Loucy (cell line): ENCODE data around the gene LINGO3.

ENCODE experiments used
- H2AFZ ChIP-seq: fragments of 200-600 bp; sonication (generic); 2 replicates; pipeline ENCODE4 v1.6.0; 2016; ENCODE audit warnings: antibody characterized with exemption, mild to moderate bottlenecking, low read length, moderate library complexity
- H3F3A ChIP-seq: fragments of 200-600 bp; 2 replicates; pipeline ENCODE4 v1.6.0; 2016; ENCODE audit warnings: antibody characterized with exemption, low read depth, mild to moderate bottlenecking
- H3K27me3 ChIP-seq: fragments of 200-600 bp; sonication (generic); 2 replicates; pipeline ENCODE4 v1.6.1; 2014; ENCODE audit warnings: low read length, mild to moderate bottlenecking; ENCODE audit not compliant: insufficient read depth, poor library complexity, severe bottlenecking
- H3K36me3 ChIP-seq: fragments of 200-600 bp; sonication (generic); 2 replicates; pipeline ENCODE4 v1.6.1; 2016; ENCODE audit warnings: low read length; ENCODE audit not compliant: insufficient read depth
- H3K4me1 ChIP-seq: fragments of 200-600 bp; sonication (generic); 2 replicates; pipeline ENCODE4 v1.5.1; 2014; ENCODE audit warnings: low read length, mild to moderate bottlenecking; ENCODE audit not compliant: insufficient read depth, poor library complexity, severe bottlenecking
- H3K4me2 ChIP-seq: fragments of 200-600 bp; sonication (generic); 2 replicates; pipeline ENCODE4 v1.6.0; 2014; ENCODE audit warnings: antibody characterized with exemption, low read length, low read depth, mild to moderate bottlenecking; ENCODE audit not compliant: poor library complexity, severe bottlenecking
- H3K4me3 ChIP-seq: fragments of 200-600 bp; sonication (generic); 2 replicates; pipeline ENCODE4 v1.5.1; 2014; ENCODE audit warnings: low read length, mild to moderate bottlenecking, mixed read lengths; ENCODE audit not compliant: poor library complexity, severe bottlenecking
- H3K79me2 ChIP-seq: fragments of 200-600 bp; sonication (generic); 2 replicates; pipeline ENCODE4 v1.6.1; 2014; ENCODE audit warnings: low read length; ENCODE audit not compliant: insufficient read depth
- H3K9ac ChIP-seq: fragments of 200-600 bp; sonication (generic); 2 replicates; pipeline ENCODE4 v1.6.0; 2014; ENCODE audit warnings: mild to moderate bottlenecking, low read depth, low read length, moderate library complexity; ENCODE audit not compliant: poor library complexity, severe bottlenecking
- H3K9me2 ChIP-seq: fragments of 200-600 bp; sonication (generic); replicated peaks from 2 replicates; pipeline ENCODE4 v1.6.1; 2016; ENCODE audit warnings: low read depth, low read length, mixed read lengths
- H3K9me3 ChIP-seq: fragments of 200-600 bp; sonication (generic); 2 replicates; pipeline ENCODE4 v1.6.1; 2014; ENCODE audit warnings: mild to moderate bottlenecking, antibody characterized with exemption, low read length, low read depth; ENCODE audit not compliant: insufficient read depth
- H4K20me1 ChIP-seq: fragments of 200-600 bp; sonication (generic); 2 replicates; pipeline ENCODE4 v1.6.0; 2014; ENCODE audit warnings: antibody characterized with exemption, low read length, mild to moderate bottlenecking; ENCODE audit not compliant: insufficient read depth, poor library complexity, severe bottlenecking
- EZH2phosphoT487 ChIP-seq: fragments of 200-600 bp; IDR thresholded peaks from 2 replicates; pipeline ENCODE4 v1.6.1; 2018; ENCODE audit warnings: antibody characterized with exemption, mild to moderate bottlenecking, moderate library complexity, borderline replicate concordance
- TF ChIP-seq, protein P1 (sequence below): fragments of 200-600 bp; sonication (generic); conservative IDR thresholded peaks from 2 replicates; pipeline ENCODE4 v1.5.1; 2014; ENCODE audit warnings: mild to moderate bottlenecking, antibody characterized with exemption, low read length

LINGO3 gene

DNA sequence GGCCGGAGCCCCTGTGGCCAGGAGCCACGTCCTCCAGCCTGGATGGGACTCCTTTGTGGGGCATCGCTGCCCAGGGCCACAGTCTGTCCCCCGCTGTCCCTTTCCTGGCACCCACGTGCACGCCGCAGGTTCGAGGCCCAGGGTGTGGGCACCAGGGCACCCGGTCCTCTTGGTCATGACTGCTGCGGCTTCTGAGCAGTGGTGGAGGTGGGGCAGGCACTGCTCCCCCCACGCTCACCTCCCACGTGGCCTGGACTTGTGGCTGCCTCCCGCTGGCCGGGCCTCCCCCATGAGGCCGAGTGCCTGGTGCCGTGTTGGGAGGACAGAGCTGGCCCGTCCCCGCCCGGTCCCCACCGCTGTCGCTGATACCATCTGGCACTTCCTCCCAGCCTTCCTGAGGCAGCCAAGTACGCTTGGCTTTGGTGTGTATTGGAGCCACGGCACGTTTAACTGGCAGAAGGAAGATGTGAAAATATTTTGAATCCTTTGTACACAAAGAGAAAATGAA, 33.3 kb upstream of the LINGO3 start:
- Histone ChIP-seq H3K4me3 (no peak overlapping the region), H3K9me2 (no peaks in the 10 kb centered on the region), H3K4me1 (no peaks in the 10 kb centered on the region), H3K9ac (no peak overlapping the region), H2AFZ (no peak overlapping the region), H4K20me1 (peaks cover 13% of the 10 kb centered on the region), H3K27me3 (no peaks in the 10 kb centered on the region), H3K36me3 (peaks cover 24% of the 10 kb centered on the region; the same call in 1 of the 2 replicates), H3K4me2 (no peak overlapping the region), H3K79me2 (peaks cover 24% of the 10 kb centered on the region), H3K9me3 (no peaks in the 10 kb centered on the region), H3F3A (no peaks in the 10 kb centered on the region)
- TF ChIP-seq, protein P1, sequence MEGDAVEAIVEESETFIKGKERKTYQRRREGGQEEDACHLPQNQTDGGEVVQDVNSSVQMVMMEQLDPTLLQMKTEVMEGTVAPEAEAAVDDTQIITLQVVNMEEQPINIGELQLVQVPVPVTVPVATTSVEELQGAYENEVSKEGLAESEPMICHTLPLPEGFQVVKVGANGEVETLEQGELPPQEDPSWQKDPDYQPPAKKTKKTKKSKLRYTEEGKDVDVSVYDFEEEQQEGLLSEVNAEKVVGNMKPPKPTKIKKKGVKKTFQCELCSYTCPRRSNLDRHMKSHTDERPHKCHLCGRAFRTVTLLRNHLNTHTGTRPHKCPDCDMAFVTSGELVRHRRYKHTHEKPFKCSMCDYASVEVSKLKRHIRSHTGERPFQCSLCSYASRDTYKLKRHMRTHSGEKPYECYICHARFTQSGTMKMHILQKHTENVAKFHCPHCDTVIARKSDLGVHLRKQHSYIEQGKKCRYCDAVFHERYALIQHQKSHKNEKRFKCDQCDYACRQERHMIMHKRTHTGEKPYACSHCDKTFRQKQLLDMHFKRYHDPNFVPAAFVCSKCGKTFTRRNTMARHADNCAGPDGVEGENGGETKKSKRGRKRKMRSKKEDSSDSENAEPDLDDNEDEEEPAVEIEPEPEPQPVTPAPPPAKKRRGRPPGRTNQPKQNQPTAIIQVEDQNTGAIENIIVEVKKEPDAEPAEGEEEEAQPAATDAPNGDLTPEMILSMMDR = no peak

DNA sequence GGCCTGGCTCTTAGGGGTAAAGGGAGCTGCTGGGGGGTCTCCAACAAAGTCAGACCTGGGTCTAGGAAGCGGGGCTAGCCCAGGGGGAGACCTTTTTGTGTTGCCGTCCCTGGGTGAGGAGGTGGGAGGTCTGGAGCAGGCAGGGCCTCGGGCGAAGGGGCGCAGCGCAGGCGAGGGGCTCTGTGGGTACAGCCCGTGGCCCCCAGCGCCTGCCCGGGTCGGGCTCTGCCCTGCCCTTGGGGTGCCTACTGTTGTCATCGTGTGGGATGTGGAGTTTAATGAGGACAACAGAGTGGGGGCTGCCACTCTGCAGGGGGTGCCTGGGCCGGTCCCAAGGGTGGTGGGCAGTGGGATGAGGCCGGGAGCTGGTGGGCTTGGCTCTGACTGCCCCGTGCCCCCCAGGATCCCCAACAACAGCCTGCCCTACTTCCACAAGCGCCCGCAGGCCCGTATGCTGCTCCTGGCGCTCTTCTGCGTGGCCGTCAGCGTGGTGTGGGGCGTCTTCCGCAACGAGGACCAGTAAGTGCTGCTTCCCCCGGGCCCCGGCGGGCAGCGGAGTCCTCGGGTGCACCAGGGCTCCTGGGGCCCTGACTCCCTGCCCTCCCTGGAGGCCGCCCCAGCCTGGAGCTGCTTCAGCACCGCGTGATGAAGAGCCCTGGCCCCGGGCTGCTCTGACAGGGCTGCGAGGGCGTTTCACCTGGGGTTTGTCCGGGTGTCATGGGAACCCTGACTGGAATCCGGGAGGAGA, 32.7 kb upstream of the LINGO3 start:
- Histone ChIP-seq H3K9ac (no peak overlapping the region), H4K20me1 (peaks cover 18% of the 10 kb centered on the region), H3K27me3 (no peaks in the 10 kb centered on the region), H3F3A (no peaks in the 10 kb centered on the region), H3K4me3 (no peak overlapping the region), H3K9me2 (no peaks in the 10 kb centered on the region), H3K4me2 (no peak overlapping the region), H3K79me2 (peaks cover 30% of the 10 kb centered on the region), H2AFZ (no peak overlapping the region), H3K9me3 (no peaks in the 10 kb centered on the region), H3K4me1 (no peaks in the 10 kb centered on the region), H3K36me3 (peaks cover 24% of the 10 kb centered on the region; the same call in 1 of the 2 replicates)
- TF ChIP-seq, protein P1 = no peak
- no peak for TF ChIP-seq EZH2phosphoT487

DNA sequence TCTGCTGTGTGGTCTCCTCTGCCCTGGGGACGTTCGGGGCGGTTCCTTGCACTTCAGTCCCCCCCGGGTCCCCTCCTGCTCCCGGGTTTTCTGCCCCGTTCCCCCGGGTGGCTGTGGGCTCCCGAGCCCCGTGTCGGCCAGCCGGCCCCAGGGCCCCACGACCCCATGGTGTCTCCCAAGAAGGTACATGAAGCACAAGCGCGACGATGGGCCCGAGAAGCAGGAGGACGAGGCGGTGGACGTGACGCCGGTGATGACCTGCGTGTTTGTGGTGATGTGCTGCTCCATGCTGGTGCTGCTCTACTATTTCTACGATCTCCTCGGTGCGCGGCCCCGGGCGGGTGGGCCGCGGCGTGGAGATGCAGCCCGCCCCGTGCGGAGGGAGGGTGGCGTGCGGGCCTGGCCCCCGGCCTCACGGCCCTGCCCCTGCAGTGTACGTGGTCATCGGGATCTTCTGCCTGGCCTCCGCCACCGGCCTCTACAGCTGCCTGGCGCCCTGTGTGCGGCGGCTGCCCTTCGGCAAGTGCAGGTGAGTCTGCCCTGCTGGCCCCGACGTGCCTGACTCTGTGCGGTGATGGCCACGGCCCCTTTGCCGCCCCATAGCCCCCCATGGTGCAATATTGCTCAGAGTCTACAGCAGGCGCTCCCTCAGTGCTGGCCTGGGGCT, 31.8 kb upstream of the LINGO3 start:
- no peaks in the 10 kb centered on the region for H3K4me1 ChIP-seq
- TF ChIP-seq, protein P1 = no peak
- TF ChIP-seq EZH2phosphoT487 = no peak
- no peaks in the 10 kb centered on the region for H3F3A ChIP-seq
- no peak overlapping the region for H3K4me3 ChIP-seq
- H3K27me3 ChIP-seq = no peaks in the 10 kb centered on the region
- H3K9ac ChIP-seq = no peak overlapping the region
- no peaks in the 10 kb centered on the region for H3K9me3 ChIP-seq
- peaks cover 27% of the 10 kb centered on the region for H4K20me1 ChIP-seq
- H2AFZ ChIP-seq = no peak overlapping the region
- peaks cover 21% of the 10 kb centered on the region; the same call in 1 of the 2 replicates for H3K36me3 ChIP-seq
- no peaks in the 10 kb centered on the region for H3K9me2 ChIP-seq
- H3K79me2 ChIP-seq = peaks cover 39% of the 10 kb centered on the region
- H3K4me2 ChIP-seq = no peak overlapping the region
